Vagina (tissue), 2 donors: ENCODE results near the gene HLA-DMA.

ENCODE experiments used
- POLR2A ChIP-seq, 2 donors: fragments of 450-650 bp; IDR thresholded peaks; one replicate each; pipeline ENCODE4 v1.6.1; 2017; ENCODE audit warnings: antibody characterized with exemption in 2 of 2, mild to moderate bottlenecking in 2 of 2, moderate library complexity in 2 of 2
- POLR2AphosphoS5 ChIP-seq, 2 donors: sonication (generic); formaldehyde crosslinking; IDR thresholded peaks; one replicate each; pipeline ENCODE4 v1.9.0; 2017; ENCODE audit warnings: antibody characterized with exemption in 2 of 2, mild to moderate bottlenecking in 2 of 2, low read depth in 1 of 2; ENCODE audit not compliant: insufficient read depth in 1 of 2
- TF ChIP-seq, protein P1 (sequence below), 3 experiments: fragments of 450-650 bp in 2 of 3; fragments of 200-600 bp in 1 of 3; sonication (generic) in 1 of 3; IDR thresholded peaks; one replicate each; pipeline ENCODE4 v1.5.1; 2017 to 2019; ENCODE audit warnings: antibody characterized with exemption in 3 of 3, mild to moderate bottlenecking in 2 of 3, moderate library complexity in 2 of 3

DNA sequence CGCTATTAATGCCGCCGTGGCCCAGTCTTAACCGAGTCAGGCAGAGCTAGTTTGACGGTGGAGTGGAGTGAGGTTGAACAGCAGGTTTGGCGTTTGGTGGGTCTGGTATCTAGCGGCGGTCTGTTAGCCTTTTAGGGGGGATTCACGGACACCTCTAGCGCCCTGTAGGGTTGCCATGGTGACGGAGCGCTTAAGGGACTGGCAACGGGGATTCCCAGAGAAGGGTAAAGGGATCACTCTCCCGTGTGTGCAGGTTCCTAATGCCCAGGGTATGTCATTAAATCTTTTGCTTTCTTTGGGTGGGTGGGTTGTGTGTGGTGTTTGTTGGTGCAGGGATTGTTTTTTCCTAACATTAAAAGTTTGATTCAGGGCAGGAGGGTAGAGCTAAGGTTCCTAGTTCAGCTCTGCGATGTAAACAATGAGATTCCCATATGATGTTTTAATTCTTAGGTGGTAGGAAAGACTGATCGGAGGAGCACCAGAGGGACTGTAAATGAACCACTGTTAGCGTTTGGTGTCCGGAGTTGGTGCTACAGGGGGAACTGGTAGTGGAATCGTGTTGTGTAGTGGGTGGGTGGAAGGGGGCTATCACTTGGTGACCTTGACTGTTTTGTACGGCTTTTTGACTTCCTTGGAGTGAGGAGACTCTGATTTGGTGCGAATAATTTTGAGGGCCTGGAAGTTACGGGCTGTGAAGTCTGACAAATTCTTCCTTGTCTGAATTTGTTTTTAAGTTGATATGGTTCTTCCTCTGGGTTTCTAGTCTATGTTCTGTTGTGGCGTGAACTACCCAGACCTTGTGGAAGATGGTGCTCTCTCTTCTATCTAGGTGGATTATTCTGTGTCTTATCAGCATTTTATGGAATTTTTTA is 20.5 kb upstream of the HLA-DMA start:
- TF ChIP-seq, protein P1, sequence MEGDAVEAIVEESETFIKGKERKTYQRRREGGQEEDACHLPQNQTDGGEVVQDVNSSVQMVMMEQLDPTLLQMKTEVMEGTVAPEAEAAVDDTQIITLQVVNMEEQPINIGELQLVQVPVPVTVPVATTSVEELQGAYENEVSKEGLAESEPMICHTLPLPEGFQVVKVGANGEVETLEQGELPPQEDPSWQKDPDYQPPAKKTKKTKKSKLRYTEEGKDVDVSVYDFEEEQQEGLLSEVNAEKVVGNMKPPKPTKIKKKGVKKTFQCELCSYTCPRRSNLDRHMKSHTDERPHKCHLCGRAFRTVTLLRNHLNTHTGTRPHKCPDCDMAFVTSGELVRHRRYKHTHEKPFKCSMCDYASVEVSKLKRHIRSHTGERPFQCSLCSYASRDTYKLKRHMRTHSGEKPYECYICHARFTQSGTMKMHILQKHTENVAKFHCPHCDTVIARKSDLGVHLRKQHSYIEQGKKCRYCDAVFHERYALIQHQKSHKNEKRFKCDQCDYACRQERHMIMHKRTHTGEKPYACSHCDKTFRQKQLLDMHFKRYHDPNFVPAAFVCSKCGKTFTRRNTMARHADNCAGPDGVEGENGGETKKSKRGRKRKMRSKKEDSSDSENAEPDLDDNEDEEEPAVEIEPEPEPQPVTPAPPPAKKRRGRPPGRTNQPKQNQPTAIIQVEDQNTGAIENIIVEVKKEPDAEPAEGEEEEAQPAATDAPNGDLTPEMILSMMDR (IDR thresholded peaks at IDR 0.05), result no peak
- TF ChIP-seq POLR2A (IDR thresholded peaks at IDR 0.05), result no peak
- TF ChIP-seq POLR2AphosphoS5 (IDR thresholded peaks at IDR 0.05; ENCODE audit: insufficient read depth in 1 of 2, low read depth in 1 of 2), result no peak
